HG03196 (cell line): Measurements from ENCODE around the gene VCAN.

Source experiments
- ATAC-seq: cut with Tn5 transposase; IDR thresholded peaks from one replicate; pipeline ENCODE4 v1.9.1; 2021; ENCODE audit not compliant: unreplicated experiment

Gene VCAN

DNA sequence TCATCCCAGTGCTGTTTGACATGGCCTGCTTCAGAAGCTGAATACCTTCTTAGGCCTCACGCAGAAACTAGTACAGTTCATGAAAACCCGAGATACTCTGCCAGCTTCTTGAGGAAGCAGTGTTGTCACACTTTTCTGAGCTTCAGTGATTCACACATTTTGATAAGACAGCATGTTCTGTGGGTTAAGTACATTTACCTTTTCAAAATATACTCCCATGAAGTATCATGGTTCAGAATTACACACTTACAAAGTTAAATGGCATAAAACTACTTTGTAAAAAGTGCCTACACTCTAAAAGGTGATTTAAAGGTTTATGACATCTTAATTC lies 56.9 kb downstream of the VCAN start:
- ATAC-seq = no peak

DNA sequence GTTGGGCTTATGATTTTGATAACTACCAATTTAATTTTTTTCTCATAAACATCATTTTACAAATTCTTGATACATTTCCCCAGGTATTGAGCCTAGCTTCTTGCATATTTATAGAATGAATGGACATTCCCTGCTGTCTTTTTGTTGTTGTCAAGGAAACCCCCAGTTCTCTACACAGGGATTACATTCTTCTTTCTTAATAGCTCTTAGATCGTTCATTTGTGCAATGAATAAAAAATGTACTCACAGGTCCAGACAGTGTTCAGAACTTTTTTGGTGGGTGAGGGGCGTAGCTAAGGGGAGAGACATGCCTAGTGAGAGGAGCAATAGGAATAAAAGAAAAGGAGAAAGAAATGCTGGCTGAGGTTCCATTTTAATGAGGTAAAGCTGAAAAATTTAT lies 58.6 kb downstream of the VCAN start:
- ATAC-seq = no peak

DNA sequence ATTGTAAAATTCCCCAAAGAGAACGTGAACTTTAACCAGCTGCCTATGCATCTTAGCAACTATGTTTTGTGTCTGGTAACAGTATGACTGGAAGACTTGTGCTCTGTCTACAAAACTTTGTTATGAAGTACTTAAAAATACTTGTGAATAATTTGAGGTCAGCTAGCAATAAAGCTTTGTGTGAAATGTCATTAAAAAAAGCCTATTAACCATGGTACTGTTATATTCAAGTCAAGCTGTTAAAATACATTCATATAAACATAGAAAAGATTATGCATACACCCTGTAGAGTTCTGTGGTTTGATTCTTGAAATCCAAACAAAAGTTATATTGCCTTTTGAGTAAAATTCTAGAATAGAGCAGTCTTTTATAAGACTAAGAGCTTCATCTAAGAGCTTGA lies 60.1 kb downstream of the VCAN start:
- no peak for ATAC-seq

DNA sequence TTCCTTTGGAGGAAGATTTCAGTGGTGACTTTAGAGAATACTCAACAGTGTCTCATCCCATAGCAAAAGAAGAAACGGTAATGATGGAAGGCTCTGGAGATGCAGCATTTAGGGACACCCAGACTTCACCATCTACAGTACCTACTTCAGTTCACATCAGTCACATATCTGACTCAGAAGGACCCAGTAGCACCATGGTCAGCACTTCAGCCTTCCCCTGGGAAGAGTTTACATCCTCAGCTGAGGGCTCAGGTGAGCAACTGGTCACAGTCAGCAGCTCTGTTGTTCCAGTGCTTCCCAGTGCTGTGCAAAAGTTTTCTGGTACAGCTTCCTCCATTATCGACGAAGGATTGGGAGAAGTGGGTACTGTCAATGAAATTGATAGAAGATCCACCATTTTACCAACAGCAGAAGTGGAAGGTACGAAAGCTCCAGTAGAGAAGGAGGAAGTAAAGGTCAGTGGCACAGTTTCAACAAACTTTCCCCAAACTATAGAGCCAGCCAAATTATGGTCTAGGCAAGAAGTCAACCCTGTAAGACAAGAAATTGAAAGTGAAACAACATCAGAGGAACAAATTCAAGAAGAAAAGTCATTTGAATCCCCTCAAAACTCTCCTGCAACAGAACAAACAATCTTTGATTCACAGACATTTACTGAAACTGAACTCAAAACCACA lies 67.4 kb downstream of the VCAN start:
- peak; percentile 83 for ATAC-seq

DNA sequence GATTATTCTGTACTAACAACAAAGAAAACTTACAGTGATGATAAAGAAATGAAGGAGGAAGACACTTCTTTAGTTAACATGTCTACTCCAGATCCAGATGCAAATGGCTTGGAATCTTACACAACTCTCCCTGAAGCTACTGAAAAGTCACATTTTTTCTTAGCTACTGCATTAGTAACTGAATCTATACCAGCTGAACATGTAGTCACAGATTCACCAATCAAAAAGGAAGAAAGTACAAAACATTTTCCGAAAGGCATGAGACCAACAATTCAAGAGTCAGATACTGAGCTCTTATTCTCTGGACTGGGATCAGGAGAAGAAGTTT lies 67.9 kb downstream of the VCAN start:
- ATAC-seq = no peak

DNA sequence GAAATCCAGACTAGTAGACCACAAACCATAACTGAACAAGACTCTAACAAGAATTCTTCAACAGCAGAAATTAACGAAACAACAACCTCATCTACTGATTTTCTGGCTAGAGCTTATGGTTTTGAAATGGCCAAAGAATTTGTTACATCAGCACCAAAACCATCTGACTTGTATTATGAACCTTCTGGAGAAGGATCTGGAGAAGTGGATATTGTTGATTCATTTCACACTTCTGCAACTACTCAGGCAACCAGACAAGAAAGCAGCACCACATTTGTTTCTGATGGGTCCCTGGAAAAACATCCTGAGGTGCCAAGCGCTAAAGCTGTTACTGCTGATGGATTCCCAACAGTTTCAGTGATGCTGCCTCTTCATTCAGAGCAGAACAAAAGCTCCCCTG lies 68.6 kb downstream of the VCAN start:
- ATAC-seq = no peak

DNA sequence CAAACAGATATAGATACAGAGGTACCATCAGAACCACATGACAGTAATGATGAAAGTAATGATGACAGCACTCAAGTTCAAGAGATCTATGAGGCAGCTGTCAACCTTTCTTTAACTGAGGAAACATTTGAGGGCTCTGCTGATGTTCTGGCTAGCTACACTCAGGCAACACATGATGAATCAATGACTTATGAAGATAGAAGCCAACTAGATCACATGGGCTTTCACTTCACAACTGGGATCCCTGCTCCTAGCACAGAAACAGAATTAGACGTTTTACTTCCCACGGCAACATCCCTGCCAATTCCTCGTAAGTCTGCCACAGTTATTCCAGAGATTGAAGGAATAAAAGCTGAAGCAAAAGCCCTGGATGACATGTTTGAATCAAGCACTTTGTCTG lies 69.2 kb downstream of the VCAN start:
- ATAC-seq = no peak

DNA sequence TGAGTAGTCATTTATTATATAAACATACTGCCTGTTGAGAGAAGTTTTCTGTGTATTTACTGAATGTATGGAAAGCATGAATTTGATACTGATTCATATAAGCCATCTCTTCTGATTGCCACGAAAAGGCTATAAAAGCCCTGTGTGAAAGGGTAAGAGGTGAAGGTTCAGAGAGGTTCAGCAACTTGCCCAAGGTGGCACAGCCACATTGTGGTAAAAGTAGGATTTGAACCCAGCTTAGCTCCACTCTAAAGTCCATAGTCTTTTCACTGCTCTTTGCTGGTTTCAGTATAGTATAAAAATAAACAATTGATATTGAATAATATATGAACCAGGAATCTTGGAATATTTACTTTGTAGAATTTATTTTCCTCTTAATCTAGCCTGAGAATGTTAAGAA lies 71.3 kb downstream of the VCAN start:
- ATAC-seq = no peak

DNA sequence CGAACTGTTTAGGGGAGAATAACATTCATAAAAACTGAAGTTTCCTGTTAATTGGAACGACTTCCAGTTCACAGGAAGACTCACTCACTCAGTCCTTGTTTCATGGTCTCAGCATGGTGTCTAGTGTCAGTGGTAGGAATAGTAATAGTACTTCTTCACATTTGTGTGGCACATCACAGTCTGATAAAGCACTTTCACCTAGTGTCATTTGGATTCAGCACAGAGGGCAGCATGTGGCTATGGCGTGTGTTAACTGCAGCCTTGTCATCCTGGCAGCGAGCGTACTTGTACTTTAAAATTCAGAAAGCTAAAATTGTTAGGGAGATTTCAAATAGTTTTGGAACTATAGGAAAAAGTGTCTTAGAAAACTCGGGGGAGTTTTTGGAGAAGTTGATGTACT lies 72.4 kb downstream of the VCAN start:
- ATAC-seq = no peak

DNA sequence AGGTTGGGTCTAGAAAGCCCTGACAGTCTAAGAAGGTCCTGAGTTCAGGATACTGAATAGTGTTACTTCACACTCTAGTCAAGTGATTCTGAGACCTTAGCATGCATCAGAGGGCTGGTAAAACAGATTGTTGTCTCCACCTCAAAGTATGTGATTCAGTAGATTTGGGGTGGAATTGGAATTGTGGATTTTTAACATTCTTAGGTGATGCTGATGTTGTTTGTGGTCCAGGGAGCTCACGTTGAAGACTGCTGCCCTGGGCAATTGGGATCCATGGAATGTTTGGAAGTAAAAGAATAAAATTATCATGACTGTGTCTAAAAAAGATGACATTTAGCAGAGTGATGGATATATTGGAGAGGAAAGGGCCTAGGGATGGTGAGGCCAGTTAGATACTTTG lies 75.6 kb downstream of the VCAN start:
- ATAC-seq = no peak

DNA sequence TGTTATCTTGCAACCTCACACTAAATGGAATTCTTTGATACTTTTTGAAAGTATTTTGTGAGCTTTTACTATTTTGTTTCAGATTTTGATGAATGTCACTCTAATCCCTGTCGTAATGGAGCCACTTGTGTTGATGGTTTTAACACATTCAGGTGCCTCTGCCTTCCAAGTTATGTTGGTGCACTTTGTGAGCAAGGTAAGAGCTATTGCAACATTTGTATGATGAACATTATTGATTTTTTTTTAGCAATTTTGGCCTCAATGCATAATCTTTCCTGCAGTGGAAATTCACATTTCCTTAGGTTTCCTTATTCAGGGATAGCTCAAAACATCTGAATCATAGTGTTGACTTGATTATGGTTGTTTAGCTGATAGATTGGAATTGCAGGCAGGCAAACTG lies 76.3 kb downstream of the VCAN start:
- no peak for ATAC-seq

DNA sequence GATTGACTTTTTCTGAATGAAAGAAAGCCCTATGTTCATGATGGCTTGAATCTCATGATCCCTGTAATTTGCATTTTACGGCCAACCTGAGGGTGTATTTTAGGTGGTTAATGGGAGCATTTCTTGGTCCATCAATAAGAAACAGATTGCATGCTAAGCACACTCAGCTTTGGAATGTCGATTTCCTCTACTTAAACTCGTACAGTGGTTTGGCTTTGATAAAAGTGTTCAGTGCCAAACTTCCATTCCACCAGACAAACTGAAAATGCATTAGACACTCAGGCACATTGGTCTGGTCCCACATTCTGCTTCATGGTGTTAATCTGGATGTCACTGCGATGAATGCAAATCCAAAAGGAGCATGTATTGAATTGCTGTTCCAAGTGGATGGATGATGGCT lies 77.0 kb downstream of the VCAN start:
- ATAC-seq = no peak

DNA sequence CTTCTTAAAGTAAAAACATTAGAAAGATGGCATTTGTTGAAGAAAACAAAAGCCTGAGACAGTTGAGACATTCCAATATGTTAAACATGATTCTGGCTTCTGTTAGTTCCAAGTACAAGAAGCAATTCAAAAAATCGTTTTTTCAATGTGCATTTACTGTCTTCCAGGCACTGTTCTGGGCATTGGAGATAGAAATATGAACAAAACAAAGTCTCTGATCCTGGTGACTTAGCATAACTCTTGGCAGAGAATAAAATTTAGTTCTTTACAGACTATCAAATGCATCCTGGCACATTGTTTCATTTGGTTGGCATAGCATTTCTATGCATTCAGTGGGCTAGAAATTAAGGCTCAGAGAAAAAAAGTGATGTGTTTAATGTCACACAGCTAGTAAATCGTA lies 77.5 kb downstream of the VCAN start:
- no peak for ATAC-seq

DNA sequence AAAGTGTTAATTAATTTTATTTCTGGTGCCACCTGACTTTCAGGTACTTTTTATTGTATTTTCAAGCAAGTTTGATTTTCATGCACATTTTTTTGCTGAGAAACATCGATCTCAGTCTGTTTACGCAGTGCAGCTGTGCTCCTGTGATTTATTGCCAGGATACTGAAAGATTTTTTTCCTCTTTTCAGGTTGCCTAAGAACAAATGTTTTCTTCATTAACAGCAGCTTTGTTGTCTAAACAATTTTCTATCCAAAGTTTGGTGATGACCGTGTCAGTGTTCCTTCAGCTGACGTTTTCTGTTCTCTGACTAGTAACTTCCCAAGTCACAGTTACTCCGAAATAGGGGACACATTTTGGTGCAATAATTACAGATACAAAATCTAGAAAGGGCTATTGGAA lies 78.1 kb downstream of the VCAN start:
- no peak for ATAC-seq

DNA sequence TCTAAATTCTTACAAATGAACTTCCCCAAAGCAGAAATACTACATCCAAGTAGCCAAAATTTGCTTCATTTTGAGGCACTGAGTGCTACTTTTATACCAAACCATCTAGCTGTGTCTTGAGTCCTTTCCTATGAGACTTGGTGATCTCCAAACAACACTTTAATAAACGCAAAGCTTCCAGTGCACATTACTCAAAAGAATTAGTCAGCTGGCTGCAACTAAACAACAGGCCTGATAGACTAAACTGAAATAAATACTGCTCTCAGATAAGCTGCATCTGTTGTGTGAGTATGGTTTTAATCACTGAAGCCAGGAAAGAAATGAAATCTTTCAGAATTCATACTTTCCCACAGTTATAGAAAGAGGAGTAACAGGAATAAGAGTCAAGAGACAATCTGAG lies 80.3 kb downstream of the VCAN start:
- no peak for ATAC-seq

DNA sequence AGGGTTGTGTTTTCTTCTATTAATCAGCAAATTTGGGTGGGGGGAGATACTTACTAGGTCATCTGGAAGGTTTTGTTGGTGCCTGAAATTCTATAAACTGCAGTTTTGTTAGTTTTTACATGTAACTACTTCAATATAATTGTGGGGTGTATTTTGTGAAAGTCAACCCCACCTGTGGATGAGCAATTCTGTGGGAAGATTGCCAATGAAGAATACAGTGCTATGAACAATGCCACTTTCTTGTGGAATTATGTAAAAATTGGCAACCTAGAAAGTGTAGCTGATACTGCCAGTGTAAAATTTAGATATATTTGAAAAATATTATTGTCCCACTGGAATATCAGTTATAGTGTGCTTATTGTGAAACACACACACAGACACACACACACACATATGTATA lies 80.7 kb downstream of the VCAN start:
- ATAC-seq = no peak

DNA sequence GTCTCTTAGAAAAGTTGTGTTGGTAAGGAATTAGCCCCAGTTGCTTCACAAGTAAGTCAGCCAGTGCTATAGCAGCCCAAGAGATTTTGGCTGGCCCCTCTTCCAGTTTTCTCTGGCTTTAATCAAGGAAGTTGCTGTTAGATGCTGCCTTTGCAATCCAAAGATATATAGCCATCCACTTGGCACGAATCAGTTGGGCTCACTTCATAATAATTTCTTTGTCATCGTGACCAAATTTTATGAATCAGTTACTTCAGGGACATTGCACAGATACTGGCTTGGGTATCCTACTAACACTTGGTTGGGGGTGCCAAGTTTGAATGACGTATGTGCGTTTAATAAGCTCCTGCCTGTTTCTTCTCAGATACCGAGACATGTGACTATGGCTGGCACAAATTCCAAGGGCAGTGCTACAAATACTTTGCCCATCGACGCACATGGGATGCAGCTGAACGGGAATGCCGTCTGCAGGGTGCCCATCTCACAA lies 81.5 kb downstream of the VCAN start:
- no peak for ATAC-seq

DNA sequence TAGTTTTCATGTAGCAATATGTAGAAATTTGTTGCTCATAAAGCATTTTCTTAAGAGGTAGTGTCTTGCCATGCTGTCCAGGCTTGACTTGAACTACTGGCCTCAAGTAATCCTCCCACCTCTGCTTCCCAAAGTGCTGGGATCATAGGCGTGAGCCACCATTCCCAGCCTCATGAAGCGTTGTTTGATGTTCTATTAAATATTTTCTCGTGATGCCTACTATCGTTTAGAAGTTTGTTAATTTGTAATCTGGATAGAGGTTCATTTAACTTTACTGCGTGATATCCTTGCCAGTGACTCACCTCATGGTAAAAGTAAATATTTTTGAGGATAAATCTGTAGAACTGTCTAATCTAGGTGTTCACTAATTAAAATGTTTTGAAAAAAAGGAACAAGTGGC lies 82.6 kb downstream of the VCAN start:
- no peak for ATAC-seq

DNA sequence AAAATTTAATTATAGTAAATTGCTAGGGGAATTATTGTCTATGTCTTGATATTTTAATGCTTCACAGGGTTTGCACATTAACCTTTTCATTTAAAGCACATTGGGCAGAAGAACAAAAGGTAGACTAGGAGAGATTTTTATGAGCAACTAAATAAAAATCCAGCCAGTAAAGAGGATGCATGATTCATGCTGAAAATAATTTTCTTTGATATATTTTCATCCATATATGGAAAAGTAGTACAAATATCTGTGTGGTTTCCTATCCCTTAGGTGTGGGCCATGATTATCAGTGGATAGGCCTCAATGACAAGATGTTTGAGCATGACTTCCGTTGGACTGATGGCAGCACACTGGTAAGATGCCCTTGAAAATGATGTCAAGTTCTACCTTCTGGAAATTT lies 83.1 kb downstream of the VCAN start:
- no peak for ATAC-seq

DNA sequence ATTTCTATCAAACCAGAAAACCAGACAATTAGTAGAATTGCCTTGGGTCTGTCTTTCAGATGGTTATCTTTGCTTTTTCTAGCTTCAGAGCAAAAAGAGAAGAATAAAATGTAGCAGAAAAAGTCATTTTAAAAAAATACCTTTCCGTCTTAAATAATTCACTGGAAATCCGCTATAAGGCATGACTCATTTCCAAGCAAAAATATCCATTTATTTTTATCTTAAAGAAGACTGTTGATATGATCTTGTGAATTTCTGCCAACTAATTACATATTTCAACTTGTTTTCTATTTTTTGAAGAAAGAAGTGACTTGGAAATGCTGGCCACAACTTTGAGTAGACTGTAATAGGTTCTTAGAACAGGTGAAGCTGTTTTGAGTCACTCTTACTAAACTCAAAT lies 83.7 kb downstream of the VCAN start:
- no peak for ATAC-seq

DNA sequence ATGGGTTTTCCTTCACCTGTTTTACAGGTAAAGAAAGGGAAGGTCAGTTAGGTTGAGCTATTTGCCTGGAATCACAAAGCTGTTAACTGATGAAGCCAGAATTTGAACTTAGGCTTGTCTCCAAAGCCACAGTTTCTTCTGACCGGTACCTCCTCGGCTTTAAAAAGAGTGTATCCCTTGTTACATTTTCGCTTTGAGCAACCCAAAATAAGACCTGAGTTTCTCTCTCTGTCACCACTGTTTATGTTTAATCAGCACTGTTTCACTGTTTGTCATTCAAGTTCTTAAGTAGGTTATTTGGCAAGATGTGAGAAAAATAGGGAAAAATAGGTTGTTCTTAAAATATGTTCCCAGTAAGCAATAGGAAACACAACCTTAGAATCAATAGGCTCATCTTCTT lies 84.6 kb downstream of the VCAN start:
- ATAC-seq = no peak

DNA sequence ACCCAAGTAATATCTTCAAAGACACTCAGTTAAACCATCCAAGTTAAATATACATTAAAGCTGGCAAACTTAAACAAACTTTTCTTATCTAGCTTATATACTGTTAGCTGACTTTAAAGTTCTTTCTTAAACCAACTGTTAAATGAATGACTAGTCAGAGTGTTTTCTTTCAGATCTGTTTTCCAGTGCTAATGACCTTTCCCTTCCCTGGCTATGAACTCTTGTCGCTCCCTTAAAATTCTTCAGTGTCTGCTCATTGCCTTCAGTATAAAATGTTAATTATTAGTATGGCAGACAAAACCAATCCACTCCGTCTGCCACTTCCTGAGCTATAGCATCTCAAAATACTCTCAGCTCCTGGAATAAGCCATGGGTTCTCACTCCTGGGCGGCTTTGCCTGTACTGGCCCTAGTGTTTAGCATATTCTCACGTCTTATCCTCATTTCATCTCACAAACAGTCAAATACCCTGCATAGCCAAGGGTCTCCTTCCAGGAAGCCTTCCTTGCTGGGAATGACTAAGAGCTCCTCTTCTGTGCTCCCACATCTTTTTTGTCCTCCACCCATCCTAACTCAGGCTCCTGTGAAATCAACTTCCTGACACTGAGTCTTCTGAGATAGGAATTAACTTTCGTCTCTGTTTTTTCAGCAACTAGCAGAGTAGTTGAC lies 87.7 kb downstream of the VCAN start:
- ATAC-seq = no peak

DNA sequence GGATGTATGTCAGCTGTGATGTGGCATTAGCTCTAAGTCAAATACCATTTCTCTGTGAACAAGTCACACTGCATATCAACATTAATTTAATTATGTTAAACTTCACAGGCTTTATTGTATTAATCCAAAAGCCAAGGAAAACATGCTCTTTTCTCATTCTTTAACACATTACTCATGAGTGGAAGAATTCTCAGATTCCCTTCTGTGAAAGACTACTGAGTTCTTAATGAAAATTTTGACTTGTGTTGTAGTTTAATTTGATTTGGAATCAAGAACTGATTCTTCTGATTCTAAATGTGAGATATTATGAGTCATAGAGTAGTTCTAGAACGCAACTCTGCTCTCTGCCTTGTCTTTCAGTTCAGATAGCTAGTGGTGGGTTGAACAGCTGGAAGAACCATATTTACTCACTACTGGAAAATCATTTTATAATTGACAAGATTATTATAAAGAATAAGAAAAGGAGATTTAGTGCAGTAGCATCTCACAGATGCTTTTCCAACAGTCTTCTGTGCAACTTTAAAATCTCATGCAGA lies 90.6 kb downstream of the VCAN start:
- ATAC-seq = no peak
